Endothelial cell of umbilical vein (primary cell): ENCODE data around the gene CEP85. TPM values are rescaled to one million over a fixed set of nuclear protein-coding genes. Genes with fewer than 3 reads are reported as not detected.

Source experiments
- BruUV-seq: library from RNA; stranded (reverse); fragments of 400-500 nt; replicated peaks from 2 replicates; lab custom pipeline; 2021; lab: Mats Ljungman, UMichigan
- CTCF ChIA-PET: fragments of 300-600, 350-600 bp; sonication (Branson Sonifier 250); formaldehyde crosslinking; loops from one replicate; lab custom pipeline; 2021; ENCODE audit warnings: antibody characterized with exemption, inconsistent platforms; lab: Charles Lee
- POLR2A ChIA-PET: fragments of 300-600, 350-600 bp; sonication (Branson Sonifier 250); formaldehyde crosslinking; loops from one replicate; lab custom pipeline; 2021; ENCODE audit warnings: antibody characterized with exemption, inconsistent platforms; lab: Charles Lee
- DNase-seq: peaks from one replicate; pipeline ENCODE4 v3.0.0-alpha.2; 2011; ENCODE audit warnings: low read depth, low spot score
- FAIRE-seq: peaks from 2 replicates; lab custom pipeline; 2011; peaks lifted over from hg19 to GRCh38; lab: Jason Lieb, UNC
- H2AFZ ChIP-seq: 2 replicates; pipeline ENCODE4 v1.6.0; 2012; ENCODE audit warnings: low read depth, low read length, control low read depth, inconsistent platforms
- H3K27ac ChIP-seq: 2 replicates; pipeline ENCODE4 v1.5.1; 2011; ENCODE audit warnings: low read depth, mild to moderate bottlenecking, control low read depth, low read length, moderate library complexity; ENCODE audit not compliant: insufficient read depth
- H3K27me3 ChIP-seq, 2 experiments: 2 replicates each; pipeline versions ENCODE4 v1.6.0 to v1.6.1; 2011; ENCODE audit warnings: low read length in 2 of 2, mixed read lengths in 1 of 2; ENCODE audit not compliant: control insufficient read depth in 2 of 2, insufficient read depth in 2 of 2
- H3K36me3 ChIP-seq, 2 experiments: 2 replicates in 1 of 2; 3 replicates in 1 of 2; pipeline ENCODE4 v1.5.1; 2011; ENCODE audit warnings: low read length in 2 of 2, mild to moderate bottlenecking in 1 of 2, moderate library complexity in 1 of 2; ENCODE audit not compliant: control insufficient read depth in 2 of 2, insufficient read depth in 2 of 2; ENCODE audit errors: extremely low read depth in 1 of 2
- H3K4me1 ChIP-seq: 3 replicates; pipeline ENCODE4 v1.5.1; 2011; ENCODE audit warnings: mild to moderate bottlenecking, low read length; ENCODE audit not compliant: control insufficient read depth, insufficient read depth; ENCODE audit errors: extremely low read depth
- H3K4me2 ChIP-seq: 2 replicates; pipeline ENCODE4 v1.6.1; 2011; ENCODE audit warnings: low read length, control low read depth, mixed read lengths; ENCODE audit not compliant: insufficient read depth
- H3K4me3 ChIP-seq, 3 experiments: fragments of 200-600 bp in 1 of 3; sonication (generic), shearing (Covaris generic) in 1 of 3; replicated peaks in 1 of 3; 2 replicates each; pipeline ENCODE4 v1.5.1; 2011 to 2016; ENCODE audit warnings: control low read depth in 3 of 3, low read length in 3 of 3, mild to moderate bottlenecking in 2 of 3, inconsistent platforms in 1 of 3, low read depth in 1 of 3, moderate library complexity in 1 of 3; ENCODE audit not compliant: insufficient read depth in 1 of 3
- H3K79me2 ChIP-seq: 2 replicates; pipeline ENCODE4 v1.6.0; 2012; ENCODE audit warnings: low read length, inconsistent platforms; ENCODE audit not compliant: control insufficient read depth, insufficient read depth
- H3K9ac ChIP-seq: replicated peaks from 2 replicates; pipeline ENCODE3; 2011; ENCODE audit warnings: low read length, control low read depth; ENCODE audit not compliant: insufficient read depth; ENCODE audit errors: extremely low read depth
- H3K9me1 ChIP-seq: replicated peaks from 3 replicates; pipeline ENCODE4 v1.6.0; 2011; ENCODE audit warnings: mild to moderate bottlenecking, low read length; ENCODE audit not compliant: control insufficient read depth, insufficient read depth; ENCODE audit errors: extremely low read depth
- H3K9me3 ChIP-seq: replicated peaks from 2 replicates; pipeline ENCODE4 v1.5.1; 2012; ENCODE audit warnings: low read length, inconsistent platforms; ENCODE audit not compliant: control insufficient read depth, insufficient read depth
- H4K20me1 ChIP-seq: replicated peaks from 2 replicates; pipeline ENCODE3; 2011; ENCODE audit warnings: mild to moderate bottlenecking, low read length; ENCODE audit not compliant: control insufficient read depth, insufficient read depth; ENCODE audit errors: extremely low read depth
- CTCF ChIP-seq, 2 donors: IDR thresholded peaks; 1 replicate in 1 of 2; 2 replicates in 1 of 2; pipeline ENCODE4 v1.5.1; 2011; ENCODE audit warnings: low read length in 2 of 2, mild to moderate bottlenecking in 2 of 2, moderate library complexity in 2 of 2, control low read depth in 1 of 2, inconsistent platforms in 1 of 2, low read depth in 1 of 2; ENCODE audit not compliant: insufficient read depth in 1 of 2; ENCODE audit errors: extremely low read depth in 1 of 2
- EZH2 ChIP-seq: IDR thresholded peaks from 2 replicates; pipeline ENCODE4 v1.6.1; 2012; ENCODE audit warnings: borderline replicate concordance, low read depth, mild to moderate bottlenecking, moderate library complexity, low read length, inconsistent platforms; ENCODE audit not compliant: severe bottlenecking
- FOS ChIP-seq: IDR thresholded peaks from 2 replicates; pipeline ENCODE4 v1.6.1; 2011; ENCODE audit warnings: mild to moderate bottlenecking, low read length, moderate library complexity, borderline replicate concordance; ENCODE audit not compliant: insufficient read depth
- GATA2 ChIP-seq: IDR thresholded peaks from 2 replicates; pipeline ENCODE4 v1.7.0; 2011; ENCODE audit warnings: low read depth, mild to moderate bottlenecking, moderate library complexity, mixed read lengths, low read length; ENCODE audit not compliant: insufficient read length, insufficient read depth
- JUN ChIP-seq: IDR thresholded peaks from 2 replicates; pipeline ENCODE4 v1.6.1; 2011; ENCODE audit warnings: borderline replicate concordance, low read depth; ENCODE audit not compliant: insufficient read length, insufficient read depth
- MAX ChIP-seq: IDR thresholded peaks from 2 replicates; pipeline ENCODE4 v1.6.1; 2011; ENCODE audit not compliant: insufficient read depth, insufficient read length
- MYC ChIP-seq: IDR thresholded peaks from one replicate; pipeline ENCODE4 v1.6.1; 2011; ENCODE audit warnings: mild to moderate bottlenecking, low read depth, low read length
- POLR2A ChIP-seq: IDR thresholded peaks from 2 replicates; pipeline ENCODE4 v1.6.1; 2012; ENCODE audit warnings: low read depth, mild to moderate bottlenecking, control low read depth, low read length
- POLR2AphosphoS5 ChIP-seq: IDR thresholded peaks from 2 replicates; pipeline ENCODE4 v1.6.1; 2012; ENCODE audit warnings: low read depth, mild to moderate bottlenecking, control low read depth, low read length, moderate library complexity; ENCODE audit not compliant: insufficient read depth
- dilution Hi-C: fragments of 300-500 bp; cut with MboI; formaldehyde crosslinking; loops from one replicate; pipeline ENCODE4 v1.15.0; 2019; ENCODE audit warnings: low sequenced_read_pairs; ENCODE audit not compliant: extremely low pct_ligation_motif_present
- intact Hi-C: fragments of 100-400 bp; cut with micrococcal nuclease; formaldehyde crosslinking; loops from one replicate; pipeline ENCODE4 v1.10.0; 2022
- polyA plus RNA-seq, 4 experiments: library from polyadenylated mRNA; depleted of rRNA in 3 of 4; stranded (reverse) in 3 of 4; unstranded in 1 of 4; fragments of >200 nt; gene quantifications; 2 replicates each; pipeline versions ENCODE4 v1.2.1 to v1.2.3, GENCODE V29; 2011 to 2012; ENCODE audit warnings: missing spikeins in 1 of 4
- total RNA-seq: library from RNA; stranded (reverse); gene quantifications from 2 replicates; pipeline ENCODE4 v1.2.3, GENCODE V29; 2021

CEP85 gene
- total and polyA plus RNA-seq, 2 donors (not counting 3 experiments of a cell fraction or from before 2014, with no cell fraction given) = 15.2 to 17.8 TPM

DNA sequence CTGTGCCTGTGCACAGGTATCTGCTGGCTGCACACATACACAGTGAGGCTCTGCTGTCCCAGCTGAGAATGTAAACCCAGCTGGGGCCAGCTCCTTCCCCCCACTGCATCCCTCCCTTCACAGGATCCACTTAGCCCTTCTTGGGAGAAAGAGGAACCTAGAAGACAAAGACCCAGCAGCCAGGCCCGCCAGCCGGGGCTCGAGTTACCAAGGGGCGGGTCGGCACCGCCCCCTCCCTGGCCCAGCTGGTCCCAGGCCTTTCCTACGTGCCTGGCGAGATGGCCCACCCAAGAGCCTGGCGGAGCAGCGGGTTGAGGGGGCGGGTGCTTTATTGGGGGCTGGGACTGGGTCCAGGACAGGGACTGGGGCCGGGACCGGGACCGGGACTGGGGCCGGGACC is 48.0 kb downstream of the CEP85 start:
- FAIRE-seq (no peak), DNase-seq (no peak)
- Histone ChIP-seq H3K4me2 (no peak overlapping the region), H3K9ac (no peak overlapping the region), H3K36me3 (peaks cover under 1 to 10% of the 10 kb centered on the region in 2 experiments), H3K27ac (no peak overlapping the region), H3K79me2 (peaks cover 31% of the 10 kb centered on the region), H3K4me1 (peaks cover 39% of the 10 kb centered on the region), H2AFZ (no peak overlapping the region), H3K9me1 (no peaks in the 10 kb centered on the region), H3K27me3 (no peaks in the 10 kb centered on the region), H3K9me3 (no peaks in the 10 kb centered on the region), H3K4me3 (no peak overlapping the region), H4K20me1 (no peaks in the 10 kb centered on the region)
- intact Hi-C loops (no loop called here), dilution Hi-C loops (no loop called here)
- BruUV-seq = no TSS peak
- POLR2A ChIA-PET = no interaction called here
- TF ChIP-seq POLR2A (no peak), MAX (no peak), MYC (no peak), EZH2 (no peak), POLR2AphosphoS5 (no peak), JUN (no peak), GATA2 (no peak), CTCF (IDR thresholded peaks at IDR 0.05; ENCODE audit: extremely low read depth in 1 of 2, insufficient read depth in 1 of 2, low read depth in 1 of 2, low read length in 2 of 2) (no peak), FOS (no peak)
- CTCF ChIA-PET = interaction anchor here (9.1 kb wide), 1 partner anchor 38 kb away, joined by 132 read pairs; the partner anchor contains the start of gene CD52
